Endothelial cell of umbilical vein (primary cell): ENCODE results near the gene HDAC7. TPM values are rescaled to one million over a fixed set of nuclear protein-coding genes. Genes with fewer than 3 reads are reported as not detected.

ENCODE experiments used
- BruUV-seq: library from RNA; stranded (reverse); fragments of 400-500 nt; replicated peaks from 2 replicates; lab custom pipeline; 2021; lab: Mats Ljungman, UMichigan
- CTCF ChIA-PET: fragments of 300-600, 350-600 bp; sonication (Branson Sonifier 250); formaldehyde crosslinking; loops from one replicate; lab custom pipeline; 2021; ENCODE audit warnings: antibody characterized with exemption, inconsistent platforms; lab: Charles Lee
- POLR2A ChIA-PET: fragments of 300-600, 350-600 bp; sonication (Branson Sonifier 250); formaldehyde crosslinking; loops from one replicate; lab custom pipeline; 2021; ENCODE audit warnings: antibody characterized with exemption, inconsistent platforms; lab: Charles Lee
- DNase-seq: peaks from one replicate; pipeline ENCODE4 v3.0.0-alpha.2; 2011; ENCODE audit warnings: low read depth, low spot score
- FAIRE-seq: peaks from 2 replicates; lab custom pipeline; 2011; peaks lifted over from hg19 to GRCh38; lab: Jason Lieb, UNC
- H2AFZ ChIP-seq: 2 replicates; pipeline ENCODE4 v1.6.0; 2012; ENCODE audit warnings: low read depth, low read length, control low read depth, inconsistent platforms
- H3K27ac ChIP-seq: 2 replicates; pipeline ENCODE4 v1.5.1; 2011; ENCODE audit warnings: low read depth, mild to moderate bottlenecking, control low read depth, low read length, moderate library complexity; ENCODE audit not compliant: insufficient read depth
- H3K27me3 ChIP-seq, 2 experiments: 2 replicates each; pipeline versions ENCODE4 v1.6.0 to v1.6.1; 2011; ENCODE audit warnings: low read length in 2 of 2, mixed read lengths in 1 of 2; ENCODE audit not compliant: control insufficient read depth in 2 of 2, insufficient read depth in 2 of 2
- H3K36me3 ChIP-seq, 2 experiments: 2 replicates in 1 of 2; 3 replicates in 1 of 2; pipeline ENCODE4 v1.5.1; 2011; ENCODE audit warnings: low read length in 2 of 2, mild to moderate bottlenecking in 1 of 2, moderate library complexity in 1 of 2; ENCODE audit not compliant: control insufficient read depth in 2 of 2, insufficient read depth in 2 of 2; ENCODE audit errors: extremely low read depth in 1 of 2
- H3K4me1 ChIP-seq: 3 replicates; pipeline ENCODE4 v1.5.1; 2011; ENCODE audit warnings: mild to moderate bottlenecking, low read length; ENCODE audit not compliant: control insufficient read depth, insufficient read depth; ENCODE audit errors: extremely low read depth
- H3K4me2 ChIP-seq: 2 replicates; pipeline ENCODE4 v1.6.1; 2011; ENCODE audit warnings: low read length, control low read depth, mixed read lengths; ENCODE audit not compliant: insufficient read depth
- H3K4me3 ChIP-seq, 3 experiments: fragments of 200-600 bp in 1 of 3; sonication (generic), shearing (Covaris generic) in 1 of 3; replicated peaks in 1 of 3; 2 replicates each; pipeline ENCODE4 v1.5.1; 2011 to 2016; ENCODE audit warnings: control low read depth in 3 of 3, low read length in 3 of 3, mild to moderate bottlenecking in 2 of 3, inconsistent platforms in 1 of 3, low read depth in 1 of 3, moderate library complexity in 1 of 3; ENCODE audit not compliant: insufficient read depth in 1 of 3
- H3K79me2 ChIP-seq: 2 replicates; pipeline ENCODE4 v1.6.0; 2012; ENCODE audit warnings: low read length, inconsistent platforms; ENCODE audit not compliant: control insufficient read depth, insufficient read depth
- H3K9ac ChIP-seq: replicated peaks from 2 replicates; pipeline ENCODE3; 2011; ENCODE audit warnings: low read length, control low read depth; ENCODE audit not compliant: insufficient read depth; ENCODE audit errors: extremely low read depth
- H3K9me1 ChIP-seq: replicated peaks from 3 replicates; pipeline ENCODE4 v1.6.0; 2011; ENCODE audit warnings: mild to moderate bottlenecking, low read length; ENCODE audit not compliant: control insufficient read depth, insufficient read depth; ENCODE audit errors: extremely low read depth
- H3K9me3 ChIP-seq: replicated peaks from 2 replicates; pipeline ENCODE4 v1.5.1; 2012; ENCODE audit warnings: low read length, inconsistent platforms; ENCODE audit not compliant: control insufficient read depth, insufficient read depth
- H4K20me1 ChIP-seq: replicated peaks from 2 replicates; pipeline ENCODE3; 2011; ENCODE audit warnings: mild to moderate bottlenecking, low read length; ENCODE audit not compliant: control insufficient read depth, insufficient read depth; ENCODE audit errors: extremely low read depth
- CTCF ChIP-seq, 2 donors: IDR thresholded peaks; 1 replicate in 1 of 2; 2 replicates in 1 of 2; pipeline ENCODE4 v1.5.1; 2011; ENCODE audit warnings: low read length in 2 of 2, mild to moderate bottlenecking in 2 of 2, moderate library complexity in 2 of 2, control low read depth in 1 of 2, inconsistent platforms in 1 of 2, low read depth in 1 of 2; ENCODE audit not compliant: insufficient read depth in 1 of 2; ENCODE audit errors: extremely low read depth in 1 of 2
- EZH2 ChIP-seq: IDR thresholded peaks from 2 replicates; pipeline ENCODE4 v1.6.1; 2012; ENCODE audit warnings: borderline replicate concordance, low read depth, mild to moderate bottlenecking, moderate library complexity, low read length, inconsistent platforms; ENCODE audit not compliant: severe bottlenecking
- FOS ChIP-seq: IDR thresholded peaks from 2 replicates; pipeline ENCODE4 v1.6.1; 2011; ENCODE audit warnings: mild to moderate bottlenecking, low read length, moderate library complexity, borderline replicate concordance; ENCODE audit not compliant: insufficient read depth
- GATA2 ChIP-seq: IDR thresholded peaks from 2 replicates; pipeline ENCODE4 v1.7.0; 2011; ENCODE audit warnings: low read depth, mild to moderate bottlenecking, moderate library complexity, mixed read lengths, low read length; ENCODE audit not compliant: insufficient read length, insufficient read depth
- JUN ChIP-seq: IDR thresholded peaks from 2 replicates; pipeline ENCODE4 v1.6.1; 2011; ENCODE audit warnings: borderline replicate concordance, low read depth; ENCODE audit not compliant: insufficient read length, insufficient read depth
- MAX ChIP-seq: IDR thresholded peaks from 2 replicates; pipeline ENCODE4 v1.6.1; 2011; ENCODE audit not compliant: insufficient read depth, insufficient read length
- MYC ChIP-seq: IDR thresholded peaks from one replicate; pipeline ENCODE4 v1.6.1; 2011; ENCODE audit warnings: mild to moderate bottlenecking, low read depth, low read length
- POLR2A ChIP-seq: IDR thresholded peaks from 2 replicates; pipeline ENCODE4 v1.6.1; 2012; ENCODE audit warnings: low read depth, mild to moderate bottlenecking, control low read depth, low read length
- POLR2AphosphoS5 ChIP-seq: IDR thresholded peaks from 2 replicates; pipeline ENCODE4 v1.6.1; 2012; ENCODE audit warnings: low read depth, mild to moderate bottlenecking, control low read depth, low read length, moderate library complexity; ENCODE audit not compliant: insufficient read depth
- dilution Hi-C: fragments of 300-500 bp; cut with MboI; formaldehyde crosslinking; loops from one replicate; pipeline ENCODE4 v1.15.0; 2019; ENCODE audit warnings: low sequenced_read_pairs; ENCODE audit not compliant: extremely low pct_ligation_motif_present
- intact Hi-C: fragments of 100-400 bp; cut with micrococcal nuclease; formaldehyde crosslinking; loops from one replicate; pipeline ENCODE4 v1.10.0; 2022
- polyA plus RNA-seq, 4 experiments: library from polyadenylated mRNA; depleted of rRNA in 3 of 4; stranded (reverse) in 3 of 4; unstranded in 1 of 4; fragments of >200 nt; gene quantifications; 2 replicates each; pipeline versions ENCODE4 v1.2.1 to v1.2.3, GENCODE V29; 2011 to 2012; ENCODE audit warnings: missing spikeins in 1 of 4
- total RNA-seq: library from RNA; stranded (reverse); gene quantifications from 2 replicates; pipeline ENCODE4 v1.2.3, GENCODE V29; 2021

HDAC7 gene
- total and polyA plus RNA-seq, 2 donors (not counting 3 experiments of a cell fraction or from before 2014, with no cell fraction given): 119 to 249 TPM

GRCh38 chr12:47757364-47757839, 62.3 kb downstream of the HDAC7 start:
- no peaks in the 10 kb centered on the region for H3K27me3 ChIP-seq
- no peaks in the 10 kb centered on the region for H3K9me1 ChIP-seq
- H3K4me3 ChIP-seq: peak overlapping the region; percentile 50 to 71 (median 62)
- no TSS peak for BruUV-seq
- no peaks in the 10 kb centered on the region for H3K36me3 ChIP-seq
- peaks cover 32% of the 10 kb centered on the region for H3K79me2 ChIP-seq
- intact Hi-C loops: loop anchor here (5.0 kb wide), 1 partner anchor 960 kb away; the partner anchor contains the start of gene CCNT1
- no peak for DNase-seq
- TF ChIP-seq MYC: no peak
- TF ChIP-seq CTCF (IDR thresholded peaks at IDR 0.05; ENCODE audit: extremely low read depth in 1 of 2, insufficient read depth in 1 of 2, low read depth in 1 of 2, low read length in 2 of 2): no peak
- TF ChIP-seq JUN: no peak
- TF ChIP-seq FOS: no peak
- no peak for TF ChIP-seq POLR2A
- no peak for TF ChIP-seq POLR2AphosphoS5
- no peak for TF ChIP-seq GATA2
- TF ChIP-seq MAX: no peak
- TF ChIP-seq EZH2: no peak
- peak overlapping the region; percentile 52 for H3K4me2 ChIP-seq
- H3K9me3 ChIP-seq: no peaks in the 10 kb centered on the region
- CTCF ChIA-PET: interaction anchor here (1.1 to 8.4 kb wide), 9 partner anchors 11 to 192 kb away, joined by 3 to 191 read pairs (median 23); partner anchors contain the start of gene SLC48A1
- H2AFZ ChIP-seq: no peak overlapping the region
- dilution Hi-C loops: no loop called here
- no peak overlapping the region for H3K9ac ChIP-seq
- POLR2A ChIA-PET: interaction anchor here (0.7 to 1.6 kb wide), 3 partner anchors 14 to 63 kb away, joined by 3 to 8 read pairs (median 3); no protein-coding TSS in a partner anchor
- peaks cover 67% of the 10 kb centered on the region for H3K4me1 ChIP-seq
- FAIRE-seq: peak; percentile 42
- H3K27ac ChIP-seq: no peak overlapping the region
- H4K20me1 ChIP-seq: no peaks in the 10 kb centered on the region
